ENCODE measurements around the gene UQCRC1. TPM values are rescaled to one million over a fixed set of nuclear protein-coding genes. Genes with fewer than 3 reads are reported as not detected.

UQCRC1 gene
- total RNA-seq, 1 donor from 2014 or later, result 190 TPM

DNA sequence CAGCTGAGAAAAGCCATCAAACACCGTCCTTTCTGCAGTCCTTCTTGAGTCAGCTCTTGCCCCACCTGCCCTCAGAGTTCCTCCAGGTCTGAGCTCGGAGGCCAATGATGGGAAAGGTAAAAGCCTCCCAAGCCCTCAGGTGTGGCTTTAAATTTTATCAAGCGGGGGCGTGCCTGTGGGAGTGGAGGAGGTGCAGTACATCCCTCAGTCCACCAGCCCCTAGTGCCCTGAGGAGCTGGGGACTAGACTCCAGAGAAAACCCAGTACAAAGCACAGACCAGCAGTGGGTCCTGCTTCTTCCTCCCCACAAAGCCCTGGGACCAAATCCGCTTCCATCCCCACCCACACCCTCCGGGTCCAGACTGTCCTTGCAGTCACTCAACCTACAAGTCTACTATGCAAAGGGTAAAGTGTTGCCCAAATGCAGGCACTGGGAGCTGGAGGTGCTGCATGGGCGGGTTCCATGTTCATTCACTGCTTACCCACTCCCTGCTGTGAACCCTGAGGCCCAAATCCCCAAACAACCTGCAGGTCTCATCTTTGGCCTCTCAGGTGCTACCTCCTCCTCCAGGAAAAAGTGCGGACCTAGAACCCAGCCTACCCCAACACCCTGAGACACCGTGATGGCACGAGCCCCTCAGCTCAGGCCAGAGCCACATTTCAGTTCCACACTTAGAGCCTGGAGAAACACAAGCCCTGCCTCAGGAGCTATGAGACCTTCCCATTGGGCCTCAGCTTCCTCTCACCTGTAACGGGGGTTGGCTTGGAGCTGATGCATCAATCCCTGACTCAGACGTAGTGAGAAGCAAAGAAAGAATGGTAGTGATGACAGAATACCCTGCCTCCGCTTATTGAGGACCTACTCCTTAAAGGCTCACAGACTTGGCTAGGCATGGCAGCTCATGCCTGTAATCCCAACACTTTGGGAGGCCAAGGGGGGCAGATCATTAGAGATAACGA lies 55.3 kb downstream of the UQCRC1 start:
- Histone ChIP-seq H3K9ac (ENCODE audit: low read length) (no peak overlapping the region), H3K27ac (ENCODE audit: low read depth, low read length) (no peak overlapping the region), H3K9me3 (ENCODE audit: insufficient read depth, low read depth, low read length) (no peaks in the 10 kb centered on the region), H3K4me1 (ENCODE audit: insufficient read depth, low read length) (peaks cover 14% of the 10 kb centered on the region), H3K4me3 (ENCODE audit: insufficient read depth, low read depth, low read length) (no peak overlapping the region), H2AFZ (ENCODE audit: low read depth, low read length) (no peak overlapping the region), H3K36me3 (ENCODE audit: insufficient read depth, low read length) (no peaks in the 10 kb centered on the region), H4K20me1 (ENCODE audit: insufficient read depth, low read length) (peaks cover 18% of the 10 kb centered on the region), H3K4me2 (ENCODE audit: low read length) (no peak overlapping the region), H3K27me3 (ENCODE audit: insufficient read depth, low read length) (no peaks in the 10 kb centered on the region), H3K79me2 (ENCODE audit: insufficient read depth, low read length) (peaks cover 7% of the 10 kb centered on the region)
- Mint-ChIP-seq H3K4me3 (ENCODE audit: unreplicated experiment) (peak overlapping the region; percentile 88), H3K27ac (ENCODE audit: unreplicated experiment) (no peak overlapping the region), H3K36me3 (ENCODE audit: low read depth, unreplicated experiment) (peaks cover 14% of the 10 kb centered on the region), H3K27me3 (ENCODE audit: low read depth, unreplicated experiment) (no peaks in the 10 kb centered on the region), H3K9me3 (ENCODE audit: unreplicated experiment) (no peaks in the 10 kb centered on the region), H3K4me1 (ENCODE audit: low read depth, unreplicated experiment) (peaks cover 23% of the 10 kb centered on the region)
- DNase-seq (ENCODE audit: low read depth) (no peak), FAIRE-seq (no peak)
- TF ChIP-seq EZH2 (IDR thresholded peaks at IDR 0.05; ENCODE audit: insufficient read depth, low read length), result no peak
- TF ChIP-seq, protein P1, sequence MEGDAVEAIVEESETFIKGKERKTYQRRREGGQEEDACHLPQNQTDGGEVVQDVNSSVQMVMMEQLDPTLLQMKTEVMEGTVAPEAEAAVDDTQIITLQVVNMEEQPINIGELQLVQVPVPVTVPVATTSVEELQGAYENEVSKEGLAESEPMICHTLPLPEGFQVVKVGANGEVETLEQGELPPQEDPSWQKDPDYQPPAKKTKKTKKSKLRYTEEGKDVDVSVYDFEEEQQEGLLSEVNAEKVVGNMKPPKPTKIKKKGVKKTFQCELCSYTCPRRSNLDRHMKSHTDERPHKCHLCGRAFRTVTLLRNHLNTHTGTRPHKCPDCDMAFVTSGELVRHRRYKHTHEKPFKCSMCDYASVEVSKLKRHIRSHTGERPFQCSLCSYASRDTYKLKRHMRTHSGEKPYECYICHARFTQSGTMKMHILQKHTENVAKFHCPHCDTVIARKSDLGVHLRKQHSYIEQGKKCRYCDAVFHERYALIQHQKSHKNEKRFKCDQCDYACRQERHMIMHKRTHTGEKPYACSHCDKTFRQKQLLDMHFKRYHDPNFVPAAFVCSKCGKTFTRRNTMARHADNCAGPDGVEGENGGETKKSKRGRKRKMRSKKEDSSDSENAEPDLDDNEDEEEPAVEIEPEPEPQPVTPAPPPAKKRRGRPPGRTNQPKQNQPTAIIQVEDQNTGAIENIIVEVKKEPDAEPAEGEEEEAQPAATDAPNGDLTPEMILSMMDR (IDR thresholded peaks at IDR 0.05; ENCODE audit: insufficient read depth, low read depth, low read length), result no peak

GRCh38 chr3:48553361-48553760 lies 56.1 kb downstream of the UQCRC1 start:
- H3K27me3 Mint-ChIP-seq (ENCODE audit: low read depth, unreplicated experiment), result no peaks in the 10 kb centered on the region
- no peak overlapping the region for H3K4me3 Mint-ChIP-seq (ENCODE audit: unreplicated experiment)
- H3K27me3 ChIP-seq (ENCODE audit: insufficient read depth, low read length), result no peaks in the 10 kb centered on the region
- H3K27ac ChIP-seq (ENCODE audit: low read depth, low read length), result no peak overlapping the region
- no peak overlapping the region for H3K4me3 ChIP-seq (ENCODE audit: insufficient read depth, low read depth, low read length)
- peaks cover 21% of the 10 kb centered on the region for H3K36me3 Mint-ChIP-seq (ENCODE audit: low read depth, unreplicated experiment)
- H2AFZ ChIP-seq (ENCODE audit: low read depth, low read length), result no peak overlapping the region
- no peaks in the 10 kb centered on the region for H3K79me2 ChIP-seq (ENCODE audit: insufficient read depth, low read length)
- peaks cover 14% of the 10 kb centered on the region for H3K4me1 ChIP-seq (ENCODE audit: insufficient read depth, low read length)
- H3K36me3 ChIP-seq (ENCODE audit: insufficient read depth, low read length), result no peaks in the 10 kb centered on the region
- no peaks in the 10 kb centered on the region for H3K9me3 Mint-ChIP-seq (ENCODE audit: unreplicated experiment)
- H3K4me1 Mint-ChIP-seq (ENCODE audit: low read depth, unreplicated experiment), result peaks cover 18% of the 10 kb centered on the region
- FAIRE-seq, result no peak
- no peak overlapping the region for H3K4me2 ChIP-seq (ENCODE audit: low read length)
- H3K9ac ChIP-seq (ENCODE audit: low read length), result no peak overlapping the region
- TF ChIP-seq, protein P1 (IDR thresholded peaks at IDR 0.05; ENCODE audit: insufficient read depth, low read depth, low read length), result no peak
- no peak for TF ChIP-seq EZH2 (IDR thresholded peaks at IDR 0.05; ENCODE audit: insufficient read depth, low read length)
- H3K9me3 ChIP-seq (ENCODE audit: insufficient read depth, low read depth, low read length), result no peaks in the 10 kb centered on the region
- H3K27ac Mint-ChIP-seq (ENCODE audit: unreplicated experiment), result no peak overlapping the region
- no peak for DNase-seq (ENCODE audit: low read depth)
- H4K20me1 ChIP-seq (ENCODE audit: insufficient read depth, low read length), result peaks cover 12% of the 10 kb centered on the region

Data from astrocyte (in vitro differentiated cells and primary cell).